AG04450 (cell line): ENCODE results near the gene ITCH. TPM values are rescaled to one million over a fixed set of nuclear protein-coding genes. Genes with fewer than 3 reads are reported as not detected.
A peak's percentile ranks its signal among the peaks of the same experiment; 100 is the strongest.

Experiments
- CTCF ChIA-PET: fragments of 300-600, 350-600 bp; formaldehyde crosslinking; extraction: SDS; loops from one replicate; lab custom pipeline; 2022; ENCODE audit warnings: antibody characterized with exemption, inconsistent platforms; lab: Charles Lee
- POLR2A ChIA-PET: fragments of 350-600 bp; formaldehyde crosslinking; extraction: SDS; loops from one replicate; lab custom pipeline; 2021; ENCODE audit warnings: antibody characterized with exemption, inconsistent platforms; lab: Yijun Ruan, JAX
- DNase-seq: peaks from one replicate; pipeline ENCODE4 v3.0.0-alpha.2; 2011; ENCODE audit warnings: low read depth, low spot score
- H3K27ac ChIP-seq: one replicate; pipeline ENCODE4 v1.5.1; 2012; ENCODE audit warnings: low read depth, low read length, control low read depth
- H3K27me3 ChIP-seq: one replicate; pipeline ENCODE4 v1.6.0; 2012; ENCODE audit warnings: low read length; ENCODE audit not compliant: control insufficient read depth, insufficient read depth
- H3K4me3 ChIP-seq: 2 replicates; pipeline ENCODE4 v1.5.1; 2011; ENCODE audit warnings: mild to moderate bottlenecking, low read depth, low read length, control low read depth
- H3K9me3 ChIP-seq: 2 replicates; pipeline ENCODE4 v1.5.1; 2012; ENCODE audit warnings: low read length; ENCODE audit not compliant: control insufficient read depth, insufficient read depth
- polyA plus RNA-seq: library from polyadenylated mRNA; depleted of rRNA; stranded (reverse); fragments of >200 nt; gene quantifications from 2 replicates; pipeline ENCODE4 v1.2.3, GENCODE V29; 2011; rRNA removed
- small RNA-seq: library from RNA; depleted of rRNA; stranded (forward); fragments of <200 nt; gene quantifications from one replicate; pipeline ENCODE3, GENCODE V24; 2012; ENCODE audit warnings: low read depth; ENCODE audit not compliant: insufficient read length
- TF ChIP-seq, protein P1 (sequence below): IDR thresholded peaks from 2 replicates; pipeline ENCODE4 v1.5.1; 2011; ENCODE audit warnings: low read depth, low read length, control low read depth, inconsistent platforms

Gene ITCH
- polyA plus RNA-seq, 1 experiment: 23.2 TPM

DNA sequence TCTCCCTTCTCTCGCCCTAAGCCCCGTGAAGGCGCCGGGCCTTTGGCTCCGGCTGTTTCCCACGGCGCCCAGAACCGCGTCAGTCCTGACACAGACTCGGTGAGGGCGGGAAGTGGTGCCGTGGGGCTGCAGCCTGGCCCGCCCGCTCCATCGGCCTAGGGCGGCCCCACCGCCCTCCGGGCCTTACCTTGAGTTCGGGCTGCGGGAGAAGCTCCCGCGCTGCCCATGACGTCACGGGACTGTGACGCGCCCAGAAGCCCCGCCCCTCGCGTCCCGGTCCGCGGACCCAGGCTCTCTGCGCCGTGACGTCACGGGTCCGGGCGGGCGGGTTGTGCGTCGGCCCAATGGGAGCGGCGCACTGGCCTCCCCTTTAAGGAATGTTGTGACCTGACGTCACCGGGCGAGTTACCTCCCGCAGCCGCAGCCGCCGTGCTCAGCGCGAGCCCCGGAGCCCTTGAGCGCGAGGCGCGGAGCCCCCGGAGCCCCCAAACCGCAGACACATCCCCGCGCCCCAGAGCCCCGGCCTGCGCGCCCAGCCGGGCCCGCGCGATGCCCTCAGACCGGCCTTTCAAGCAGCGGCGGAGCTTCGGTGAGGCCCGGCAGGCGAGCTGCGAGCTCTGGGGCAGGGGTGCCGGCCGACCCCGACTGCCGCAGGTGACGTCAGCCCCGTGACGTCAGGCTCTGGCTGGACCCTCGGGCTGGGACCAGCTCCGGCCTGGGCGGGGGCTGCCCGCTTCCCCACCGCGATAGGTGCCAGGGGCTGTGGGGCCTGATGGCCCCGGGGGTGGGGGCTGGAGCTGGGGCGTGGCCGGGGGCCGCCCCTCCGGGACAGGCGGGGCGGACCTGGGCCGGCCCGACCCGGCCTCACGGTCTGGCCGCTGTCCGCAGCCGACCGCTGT, 195.5 kb downstream of the ITCH start, which contains the start of gene MAP1LC3A:
Gene MAP1LC3A (plus strand): TSS at position 399 of the 899 bp plus-strand sequence. CDS start 151 bp downstream, at position 550.
- peak; percentile 88 for DNase-seq
- peak within 1 kb of the TSS; percentile 71 for H3K4me3 ChIP-seq
- H3K27ac ChIP-seq: peak within 1 kb of the TSS; percentile 65
- no peaks in the 10 kb centered on the region for H3K27me3 ChIP-seq
- TF ChIP-seq, protein P1, sequence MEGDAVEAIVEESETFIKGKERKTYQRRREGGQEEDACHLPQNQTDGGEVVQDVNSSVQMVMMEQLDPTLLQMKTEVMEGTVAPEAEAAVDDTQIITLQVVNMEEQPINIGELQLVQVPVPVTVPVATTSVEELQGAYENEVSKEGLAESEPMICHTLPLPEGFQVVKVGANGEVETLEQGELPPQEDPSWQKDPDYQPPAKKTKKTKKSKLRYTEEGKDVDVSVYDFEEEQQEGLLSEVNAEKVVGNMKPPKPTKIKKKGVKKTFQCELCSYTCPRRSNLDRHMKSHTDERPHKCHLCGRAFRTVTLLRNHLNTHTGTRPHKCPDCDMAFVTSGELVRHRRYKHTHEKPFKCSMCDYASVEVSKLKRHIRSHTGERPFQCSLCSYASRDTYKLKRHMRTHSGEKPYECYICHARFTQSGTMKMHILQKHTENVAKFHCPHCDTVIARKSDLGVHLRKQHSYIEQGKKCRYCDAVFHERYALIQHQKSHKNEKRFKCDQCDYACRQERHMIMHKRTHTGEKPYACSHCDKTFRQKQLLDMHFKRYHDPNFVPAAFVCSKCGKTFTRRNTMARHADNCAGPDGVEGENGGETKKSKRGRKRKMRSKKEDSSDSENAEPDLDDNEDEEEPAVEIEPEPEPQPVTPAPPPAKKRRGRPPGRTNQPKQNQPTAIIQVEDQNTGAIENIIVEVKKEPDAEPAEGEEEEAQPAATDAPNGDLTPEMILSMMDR: no peak
- ChIA-PET CTCF (interaction anchor here (0.9 to 1.4 kb wide), 3 partner anchors 211 to 246 kb away, joined by 3 to 8 read pairs (median 5); no protein-coding TSS in a partner anchor), POLR2A (interaction anchor here (0.6 to 1.3 kb wide), 4 partner anchors 55 to 155 kb away, joined by 3 to 13 read pairs (median 6); partner anchors contain the start of gene TP53INP2)
- H3K9me3 ChIP-seq: no peaks in the 10 kb centered on the region

DNA sequence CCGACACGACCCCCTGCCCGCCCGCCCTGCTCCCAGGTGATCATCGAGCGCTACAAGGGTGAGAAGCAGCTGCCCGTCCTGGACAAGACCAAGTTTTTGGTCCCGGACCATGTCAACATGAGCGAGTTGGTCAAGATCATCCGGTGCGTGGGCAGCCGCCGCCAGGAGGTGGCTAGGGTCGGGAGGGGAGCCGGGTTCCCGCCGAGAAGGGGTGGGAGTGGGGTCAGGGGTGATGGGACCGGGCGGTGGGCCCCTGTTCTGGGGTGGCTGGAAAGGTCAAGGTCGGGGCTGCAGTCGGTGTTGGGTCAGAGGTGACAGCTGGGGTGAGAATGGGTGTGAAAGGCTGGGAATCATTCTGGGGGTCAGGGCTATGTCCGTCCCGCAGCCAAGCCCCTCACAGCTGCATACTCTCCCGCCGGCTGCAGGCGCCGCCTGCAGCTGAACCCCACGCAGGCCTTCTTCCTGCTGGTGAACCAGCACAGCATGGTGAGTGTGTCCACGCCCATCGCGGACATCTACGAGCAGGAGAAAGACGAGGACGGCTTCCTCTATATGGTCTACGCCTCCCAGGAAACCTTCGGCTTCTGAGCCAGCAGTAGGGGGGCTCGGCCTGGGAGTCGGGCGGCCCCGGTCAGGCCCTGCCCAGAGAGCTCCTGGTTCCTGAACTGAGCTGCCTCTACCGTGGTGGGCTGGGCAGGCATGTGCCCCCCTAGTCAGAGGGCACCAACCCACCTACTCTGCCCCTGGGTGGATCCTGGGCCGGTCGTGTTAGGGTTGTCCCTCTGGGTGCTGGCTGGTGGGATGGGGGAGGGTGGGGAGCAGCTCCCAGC, 196.5 kb downstream of the ITCH start:
- Histone ChIP-seq H3K27me3 (no peaks in the 10 kb centered on the region), H3K9me3 (no peaks in the 10 kb centered on the region), H3K27ac (no peak overlapping the region), H3K4me3 (peak overlapping the region; percentile 67)
- no peak for DNase-seq
- CTCF ChIA-PET: interaction anchor here (1.4 kb wide), 1 partner anchor 210 kb away, joined by 5 read pairs; no protein-coding TSS in a partner anchor
- TF ChIP-seq, protein P1: no peak
- POLR2A ChIA-PET: interaction anchor here (0.7 to 1.3 kb wide), 2 partner anchors 145 to 719 kb away, joined by 3 to 7 read pairs; partner anchors contain the start of genes MMP24OS and TP53INP2

GRCh38 chr20:34560141-34560523, 197.1 kb downstream of the ITCH start:
- H3K27ac ChIP-seq: no peak overlapping the region
- no peak for DNase-seq
- ChIA-PET POLR2A (interaction anchor here (0.7 kb wide), 1 partner anchor 718 kb away, joined by 3 read pairs; the partner anchor contains the start of gene MMP24OS), CTCF (interaction anchor here (1.4 kb wide), 1 partner anchor 210 kb away, joined by 5 read pairs; no protein-coding TSS in a partner anchor)
- TF ChIP-seq, protein P1: no peak
- H3K9me3 ChIP-seq: no peaks in the 10 kb centered on the region
- no peaks in the 10 kb centered on the region for H3K27me3 ChIP-seq
- no peak overlapping the region for H3K4me3 ChIP-seq

DNA sequence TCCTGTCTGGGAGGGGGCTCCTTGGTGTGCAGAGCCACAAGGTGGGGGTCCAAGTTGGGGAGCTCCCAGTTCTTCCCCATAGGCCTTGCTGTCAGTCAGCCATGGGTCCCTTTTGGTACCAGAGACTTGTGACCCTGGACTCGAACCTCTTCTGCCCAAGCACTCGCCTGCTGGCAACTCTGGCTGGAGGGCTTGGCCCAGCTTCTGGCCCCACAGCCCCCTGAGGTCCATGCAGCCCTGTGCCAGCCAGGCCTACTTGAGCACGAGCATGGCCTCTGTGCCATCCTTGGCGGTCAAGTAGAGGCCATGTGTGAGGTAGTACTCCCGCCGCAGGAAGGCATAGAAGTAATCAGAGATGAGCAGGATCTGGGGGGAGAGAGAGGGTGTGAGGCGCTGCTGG, 197.5 kb downstream of the ITCH start:
- TF ChIP-seq, protein P1: no peak
- Histone ChIP-seq H3K9me3 (no peaks in the 10 kb centered on the region), H3K4me3 (no peak overlapping the region), H3K27me3 (no peaks in the 10 kb centered on the region), H3K27ac (no peak overlapping the region)
- ChIA-PET POLR2A (no interaction called here), CTCF (no interaction called here)
- no peak for DNase-seq

Small RNA genes within 50 kb of the gene (small RNA-seq; reads per million reads assigned to genes)
- gene AL356299.1: not detected
- gene MIR644A: not detected
- not detected for gene RF00019

Other genes starting within 250 kb of the ITCH start
- gene ASIP, start 121.8 kb upstream of the ITCH start, polyA plus RNA-seq: not detected in 2 replicates
- 101 and 121 TPM in 2 replicates for gene AHCY, start 59.9 kb upstream of the ITCH start, polyA plus RNA-seq
- 256 and 325 TPM in 2 replicates for gene DYNLRB1, start 153.1 kb downstream of the ITCH start, polyA plus RNA-seq
- 15.9 and 26.7 TPM in 2 replicates for gene MAP1LC3A, start 195.4 kb downstream of the ITCH start, polyA plus RNA-seq